H1 (cell line): ENCODE results near the gene MRPS24. TPM values are rescaled to one million over a fixed set of nuclear protein-coding genes. Genes with fewer than 3 reads are reported as not detected.

ENCODE experiments used
- CBX5 ChIP-seq: fragments of 300-800, 300-1000 bp; sonication (generic); IDR thresholded peaks from 2 replicates; pipeline ENCODE4 v1.7.1; 2016; ENCODE audit warnings: antibody characterized with exemption, low read length, low read depth
- CHD1 ChIP-seq: IDR thresholded peaks from 2 replicates; pipeline ENCODE4 v1.6.1; 2012; ENCODE audit warnings: low read depth, low read length, improper control_type of control experiment
- CHD2 ChIP-seq: IDR thresholded peaks from 2 replicates; pipeline ENCODE4 v1.6.1; 2012; ENCODE audit warnings: low read length, improper control_type of control experiment
- EP300 ChIP-seq, 2 experiments: IDR thresholded peaks; 1 replicate in 1 of 2; 2 replicates in 1 of 2; pipeline ENCODE4 v1.6.1; 2011 to 2012; ENCODE audit warnings: low read depth in 2 of 2, low read length in 2 of 2, mild to moderate bottlenecking in 2 of 2, borderline replicate concordance in 1 of 2, inconsistent platforms in 1 of 2, moderate library complexity in 1 of 2
- HDAC6 ChIP-seq: IDR thresholded peaks from one replicate; pipeline ENCODE4 v1.7.1; 2012; ENCODE audit warnings: low read depth, mild to moderate bottlenecking, inconsistent platforms, low read length, moderate library complexity
- MAFK ChIP-seq: IDR thresholded peaks from 2 replicates; pipeline ENCODE4 v1.6.1; 2012; ENCODE audit warnings: low read depth, mild to moderate bottlenecking, improper control_type of control experiment, low read length
- POLR2AphosphoS5 ChIP-seq: IDR thresholded peaks from 2 replicates; pipeline ENCODE4 v1.6.1; 2011; ENCODE audit warnings: low read depth, low read length
- RNF2 ChIP-seq: fragments of 200-900, 300-1000 bp; sonication (generic); IDR thresholded peaks from 2 replicates; pipeline ENCODE4 v1.7.1; 2016; ENCODE audit warnings: borderline replicate concordance, low read depth, mild to moderate bottlenecking, antibody characterized with exemption, low read length; ENCODE audit not compliant: poor library complexity, severe bottlenecking; ENCODE audit errors: missing control alignments
- YY1 ChIP-seq: IDR thresholded peaks from 2 replicates; pipeline ENCODE4 v1.6.1; 2011; ENCODE audit warnings: low read depth, mild to moderate bottlenecking, low read length
- polyA plus RNA-seq, 7 experiments: library from polyadenylated mRNA; depleted of rRNA in 3 of 7; stranded (reverse) in 5 of 7; unstranded in 2 of 7; fragments of >200 nt in 5 of 7; fragments of 200-250 nt in 2 of 7; gene quantifications; 1 replicate in 5 of 7; 2 replicates in 1 of 7; 4 replicates in 1 of 7; pipeline versions ENCODE4 v1.2.1 to v1.2.3, GENCODE V29; 2011 to 2013; ENCODE audit warnings: missing spikeins in 2 of 7, mixed read lengths in 2 of 7
- total RNA-seq: library from RNA; stranded (reverse); fragmentation: NEBNext Ultra II Directional; extraction: Animal tissue kit (Norgen Biotek cat#: 25700); gene quantifications from 2 replicates; pipeline ENCODE4 v1.2.1, GENCODE V29; 2021
- TF ChIP-seq, protein P1 (sequence below): fragments of 300-600 bp; sonication (generic); IDR thresholded peaks from 2 replicates; pipeline ENCODE4 v1.7.1; 2012; ENCODE audit warnings: low read length, moderate library complexity, mild to moderate bottlenecking, inconsistent platforms; ENCODE audit not compliant: insufficient replicate concordance
- TF ChIP-seq, protein P2 (sequence below): IDR thresholded peaks from 2 replicates; pipeline ENCODE4 v1.6.1; 2011; ENCODE audit warnings: low read length, improper control_type of control experiment

MRPS24 gene
- total and polyA plus RNA-seq, 2 of the 8 experiments (the other 6 are each of a cell fraction or from before 2014, with no cell fraction given): 133 to 347 TPM

DNA sequence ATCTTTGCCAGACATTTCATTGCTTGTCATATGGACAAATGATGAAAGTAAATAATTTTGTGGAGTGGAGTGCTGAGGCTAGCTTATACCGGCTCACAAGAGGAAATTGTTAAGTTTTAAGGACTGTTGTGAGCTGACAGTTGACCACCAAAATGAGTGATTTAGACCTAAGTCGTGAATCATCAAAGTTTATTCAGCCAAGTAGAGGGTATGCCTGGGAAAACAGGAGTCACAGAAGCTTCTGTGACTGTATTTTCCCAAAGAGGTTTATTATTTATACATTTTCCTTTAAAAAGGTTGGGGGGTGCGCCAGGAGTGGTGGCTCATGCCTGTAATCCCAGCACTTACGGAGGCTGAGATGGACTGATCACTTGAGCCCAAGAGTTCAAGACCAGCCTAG is 21.8 kb downstream of the MRPS24 start (continued):
- TF ChIP-seq, protein P1, sequence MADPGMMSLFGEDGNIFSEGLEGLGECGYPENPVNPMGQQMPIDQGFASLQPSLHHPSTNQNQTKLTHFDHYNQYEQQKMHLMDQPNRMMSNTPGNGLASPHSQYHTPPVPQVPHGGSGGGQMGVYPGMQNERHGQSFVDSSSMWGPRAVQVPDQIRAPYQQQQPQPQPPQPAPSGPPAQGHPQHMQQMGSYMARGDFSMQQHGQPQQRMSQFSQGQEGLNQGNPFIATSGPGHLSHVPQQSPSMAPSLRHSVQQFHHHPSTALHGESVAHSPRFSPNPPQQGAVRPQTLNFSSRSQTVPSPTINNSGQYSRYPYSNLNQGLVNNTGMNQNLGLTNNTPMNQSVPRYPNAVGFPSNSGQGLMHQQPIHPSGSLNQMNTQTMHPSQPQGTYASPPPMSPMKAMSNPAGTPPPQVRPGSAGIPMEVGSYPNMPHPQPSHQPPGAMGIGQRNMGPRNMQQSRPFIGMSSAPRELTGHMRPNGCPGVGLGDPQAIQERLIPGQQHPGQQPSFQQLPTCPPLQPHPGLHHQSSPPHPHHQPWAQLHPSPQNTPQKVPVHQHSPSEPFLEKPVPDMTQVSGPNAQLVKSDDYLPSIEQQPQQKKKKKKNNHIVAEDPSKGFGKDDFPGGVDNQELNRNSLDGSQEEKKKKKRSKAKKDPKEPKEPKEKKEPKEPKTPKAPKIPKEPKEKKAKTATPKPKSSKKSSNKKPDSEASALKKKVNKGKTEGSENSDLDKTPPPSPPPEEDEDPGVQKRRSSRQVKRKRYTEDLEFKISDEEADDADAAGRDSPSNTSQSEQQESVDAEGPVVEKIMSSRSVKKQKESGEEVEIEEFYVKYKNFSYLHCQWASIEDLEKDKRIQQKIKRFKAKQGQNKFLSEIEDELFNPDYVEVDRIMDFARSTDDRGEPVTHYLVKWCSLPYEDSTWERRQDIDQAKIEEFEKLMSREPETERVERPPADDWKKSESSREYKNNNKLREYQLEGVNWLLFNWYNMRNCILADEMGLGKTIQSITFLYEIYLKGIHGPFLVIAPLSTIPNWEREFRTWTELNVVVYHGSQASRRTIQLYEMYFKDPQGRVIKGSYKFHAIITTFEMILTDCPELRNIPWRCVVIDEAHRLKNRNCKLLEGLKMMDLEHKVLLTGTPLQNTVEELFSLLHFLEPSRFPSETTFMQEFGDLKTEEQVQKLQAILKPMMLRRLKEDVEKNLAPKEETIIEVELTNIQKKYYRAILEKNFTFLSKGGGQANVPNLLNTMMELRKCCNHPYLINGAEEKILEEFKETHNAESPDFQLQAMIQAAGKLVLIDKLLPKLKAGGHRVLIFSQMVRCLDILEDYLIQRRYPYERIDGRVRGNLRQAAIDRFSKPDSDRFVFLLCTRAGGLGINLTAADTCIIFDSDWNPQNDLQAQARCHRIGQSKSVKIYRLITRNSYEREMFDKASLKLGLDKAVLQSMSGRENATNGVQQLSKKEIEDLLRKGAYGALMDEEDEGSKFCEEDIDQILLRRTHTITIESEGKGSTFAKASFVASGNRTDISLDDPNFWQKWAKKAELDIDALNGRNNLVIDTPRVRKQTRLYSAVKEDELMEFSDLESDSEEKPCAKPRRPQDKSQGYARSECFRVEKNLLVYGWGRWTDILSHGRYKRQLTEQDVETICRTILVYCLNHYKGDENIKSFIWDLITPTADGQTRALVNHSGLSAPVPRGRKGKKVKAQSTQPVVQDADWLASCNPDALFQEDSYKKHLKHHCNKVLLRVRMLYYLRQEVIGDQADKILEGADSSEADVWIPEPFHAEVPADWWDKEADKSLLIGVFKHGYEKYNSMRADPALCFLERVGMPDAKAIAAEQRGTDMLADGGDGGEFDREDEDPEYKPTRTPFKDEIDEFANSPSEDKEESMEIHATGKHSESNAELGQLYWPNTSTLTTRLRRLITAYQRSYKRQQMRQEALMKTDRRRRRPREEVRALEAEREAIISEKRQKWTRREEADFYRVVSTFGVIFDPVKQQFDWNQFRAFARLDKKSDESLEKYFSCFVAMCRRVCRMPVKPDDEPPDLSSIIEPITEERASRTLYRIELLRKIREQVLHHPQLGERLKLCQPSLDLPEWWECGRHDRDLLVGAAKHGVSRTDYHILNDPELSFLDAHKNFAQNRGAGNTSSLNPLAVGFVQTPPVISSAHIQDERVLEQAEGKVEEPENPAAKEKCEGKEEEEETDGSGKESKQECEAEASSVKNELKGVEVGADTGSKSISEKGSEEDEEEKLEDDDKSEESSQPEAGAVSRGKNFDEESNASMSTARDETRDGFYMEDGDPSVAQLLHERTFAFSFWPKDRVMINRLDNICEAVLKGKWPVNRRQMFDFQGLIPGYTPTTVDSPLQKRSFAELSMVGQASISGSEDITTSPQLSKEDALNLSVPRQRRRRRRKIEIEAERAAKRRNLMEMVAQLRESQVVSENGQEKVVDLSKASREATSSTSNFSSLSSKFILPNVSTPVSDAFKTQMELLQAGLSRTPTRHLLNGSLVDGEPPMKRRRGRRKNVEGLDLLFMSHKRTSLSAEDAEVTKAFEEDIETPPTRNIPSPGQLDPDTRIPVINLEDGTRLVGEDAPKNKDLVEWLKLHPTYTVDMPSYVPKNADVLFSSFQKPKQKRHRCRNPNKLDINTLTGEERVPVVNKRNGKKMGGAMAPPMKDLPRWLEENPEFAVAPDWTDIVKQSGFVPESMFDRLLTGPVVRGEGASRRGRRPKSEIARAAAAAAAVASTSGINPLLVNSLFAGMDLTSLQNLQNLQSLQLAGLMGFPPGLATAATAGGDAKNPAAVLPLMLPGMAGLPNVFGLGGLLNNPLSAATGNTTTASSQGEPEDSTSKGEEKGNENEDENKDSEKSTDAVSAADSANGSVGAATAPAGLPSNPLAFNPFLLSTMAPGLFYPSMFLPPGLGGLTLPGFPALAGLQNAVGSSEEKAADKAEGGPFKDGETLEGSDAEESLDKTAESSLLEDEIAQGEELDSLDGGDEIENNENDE: no peak
- no peak for TF ChIP-seq EP300 (IDR thresholded peaks at IDR 0.05; ENCODE audit: borderline replicate concordance in 1 of 2, low read depth in 2 of 2, low read length in 2 of 2)
- TF ChIP-seq MAFK: no peak
- no peak for TF ChIP-seq YY1
- TF ChIP-seq CHD1: no peak
- no peak for TF ChIP-seq CHD2
- TF ChIP-seq POLR2AphosphoS5: no peak
- TF ChIP-seq RNF2: no peak
- TF ChIP-seq CBX5: no peak
- TF ChIP-seq, protein P2, sequence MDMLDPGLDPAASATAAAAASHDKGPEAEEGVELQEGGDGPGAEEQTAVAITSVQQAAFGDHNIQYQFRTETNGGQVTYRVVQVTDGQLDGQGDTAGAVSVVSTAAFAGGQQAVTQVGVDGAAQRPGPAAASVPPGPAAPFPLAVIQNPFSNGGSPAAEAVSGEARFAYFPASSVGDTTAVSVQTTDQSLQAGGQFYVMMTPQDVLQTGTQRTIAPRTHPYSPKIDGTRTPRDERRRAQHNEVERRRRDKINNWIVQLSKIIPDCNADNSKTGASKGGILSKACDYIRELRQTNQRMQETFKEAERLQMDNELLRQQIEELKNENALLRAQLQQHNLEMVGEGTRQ: no peak
- TF ChIP-seq HDAC6: no peak
